Measurements from ENCODE around the gene VASH1. TPM values are rescaled to one million over a fixed set of nuclear protein-coding genes. Genes with fewer than 3 reads are reported as not detected.

VASH1 gene
- total and polyA plus RNA-seq, 2 donors (not counting 3 experiments of a cell fraction or from before 2014, with no cell fraction given), result 39.8 to 168 TPM

DNA sequence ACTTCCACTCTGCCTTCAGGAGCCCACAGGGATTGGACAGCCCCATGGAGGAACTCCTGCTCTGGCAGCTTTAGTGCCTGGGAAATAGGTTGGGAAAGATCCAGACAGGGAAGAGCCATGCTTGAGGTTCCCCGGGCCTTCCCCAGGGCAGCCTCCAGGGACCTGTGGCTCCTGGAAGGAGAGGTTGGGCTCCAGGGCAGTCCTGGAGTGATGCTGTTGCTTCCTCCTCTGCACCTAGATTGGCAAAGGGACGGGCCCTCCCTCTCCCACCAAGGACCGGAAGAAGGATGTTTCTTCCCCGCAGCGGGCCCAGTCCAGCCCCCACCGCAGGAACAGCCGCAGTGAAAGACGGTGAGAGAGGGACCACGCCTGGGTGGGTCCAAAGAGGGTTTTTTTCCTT lies 16.5 kb downstream of the VASH1 start:
- Histone ChIP-seq H3K9me3 (replicated peaks; ENCODE audit: control insufficient read depth, insufficient read depth, low read length) (no peaks in the 10 kb centered on the region), H3K27me3 (ENCODE audit: control insufficient read depth in 2 of 2, insufficient read depth in 2 of 2, low read length in 2 of 2) (no peaks in the 10 kb centered on the region), H3K27ac (ENCODE audit: insufficient read depth, low read depth, low read length) (no peak overlapping the region), H4K20me1 (replicated peaks; ENCODE audit: control insufficient read depth, extremely low read depth, insufficient read depth, low read length) (no peaks in the 10 kb centered on the region), H3K4me2 (ENCODE audit: insufficient read depth, low read length) (no peak overlapping the region), H3K9ac (replicated peaks; ENCODE audit: extremely low read depth, insufficient read depth, low read length) (no peak overlapping the region), H3K4me1 (ENCODE audit: control insufficient read depth, extremely low read depth, insufficient read depth, low read length) (peaks cover 14% of the 10 kb centered on the region), H3K79me2 (ENCODE audit: control insufficient read depth, insufficient read depth, low read length) (no peaks in the 10 kb centered on the region), H3K4me3 (replicated peaks in 1 of 3; ENCODE audit: insufficient read depth in 1 of 3, low read depth in 1 of 3, low read length in 3 of 3) (no peak overlapping the region), H2AFZ (ENCODE audit: low read depth, low read length) (no peak overlapping the region), H3K9me1 (replicated peaks; ENCODE audit: control insufficient read depth, extremely low read depth, insufficient read depth, low read length) (no peaks in the 10 kb centered on the region), H3K36me3 (ENCODE audit: control insufficient read depth in 2 of 2, extremely low read depth in 1 of 2, insufficient read depth in 2 of 2, low read length in 2 of 2) (peaks cover 2 to 36% of the 10 kb centered on the region in 2 experiments)
- BruUV-seq (replicated peaks), result no TSS peak
- intact Hi-C loops (cut with micrococcal nuclease) (no loop called here), dilution Hi-C loops (cut with MboI; ENCODE audit: extremely low pct_ligation_motif_present, low sequenced_read_pairs) (no loop called here)
- FAIRE-seq (no peak), DNase-seq (ENCODE audit: low read depth, low spot score) (no peak)
- POLR2A ChIA-PET, result no interaction called here
- CTCF ChIA-PET, result interaction anchor here (1.7 to 15.4 kb wide), 3 partner anchors 7 to 65 kb away, joined by 5 to 557 read pairs (median 14); no protein-coding TSS in a partner anchor
- TF ChIP-seq FOS (IDR thresholded peaks at IDR 0.05; ENCODE audit: borderline replicate concordance, insufficient read depth, low read length), result no peak
- TF ChIP-seq POLR2AphosphoS5 (IDR thresholded peaks at IDR 0.05; ENCODE audit: insufficient read depth, low read depth, low read length), result no peak
- no peak for TF ChIP-seq EZH2 (IDR thresholded peaks at IDR 0.05; ENCODE audit: borderline replicate concordance, low read depth, low read length, severe bottlenecking)

- intact Hi-C loops (cut with micrococcal nuclease), result no loop called here
- TF ChIP-seq, protein P1, sequence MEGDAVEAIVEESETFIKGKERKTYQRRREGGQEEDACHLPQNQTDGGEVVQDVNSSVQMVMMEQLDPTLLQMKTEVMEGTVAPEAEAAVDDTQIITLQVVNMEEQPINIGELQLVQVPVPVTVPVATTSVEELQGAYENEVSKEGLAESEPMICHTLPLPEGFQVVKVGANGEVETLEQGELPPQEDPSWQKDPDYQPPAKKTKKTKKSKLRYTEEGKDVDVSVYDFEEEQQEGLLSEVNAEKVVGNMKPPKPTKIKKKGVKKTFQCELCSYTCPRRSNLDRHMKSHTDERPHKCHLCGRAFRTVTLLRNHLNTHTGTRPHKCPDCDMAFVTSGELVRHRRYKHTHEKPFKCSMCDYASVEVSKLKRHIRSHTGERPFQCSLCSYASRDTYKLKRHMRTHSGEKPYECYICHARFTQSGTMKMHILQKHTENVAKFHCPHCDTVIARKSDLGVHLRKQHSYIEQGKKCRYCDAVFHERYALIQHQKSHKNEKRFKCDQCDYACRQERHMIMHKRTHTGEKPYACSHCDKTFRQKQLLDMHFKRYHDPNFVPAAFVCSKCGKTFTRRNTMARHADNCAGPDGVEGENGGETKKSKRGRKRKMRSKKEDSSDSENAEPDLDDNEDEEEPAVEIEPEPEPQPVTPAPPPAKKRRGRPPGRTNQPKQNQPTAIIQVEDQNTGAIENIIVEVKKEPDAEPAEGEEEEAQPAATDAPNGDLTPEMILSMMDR (IDR thresholded peaks at IDR 0.05; ENCODE audit: extremely low read depth in 1 of 2, insufficient read depth in 1 of 2, low read depth in 1 of 2, low read length in 2 of 2), result no peak
- TF ChIP-seq, protein P2, sequence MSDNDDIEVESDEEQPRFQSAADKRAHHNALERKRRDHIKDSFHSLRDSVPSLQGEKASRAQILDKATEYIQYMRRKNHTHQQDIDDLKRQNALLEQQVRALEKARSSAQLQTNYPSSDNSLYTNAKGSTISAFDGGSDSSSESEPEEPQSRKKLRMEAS (IDR thresholded peaks at IDR 0.05; ENCODE audit: insufficient read depth, insufficient read length), result no peak
- TF ChIP-seq JUN (IDR thresholded peaks at IDR 0.05; ENCODE audit: borderline replicate concordance, insufficient read depth, insufficient read length, low read depth) (no peak), EZH2 (IDR thresholded peaks at IDR 0.05; ENCODE audit: borderline replicate concordance, low read depth, low read length, severe bottlenecking) (no peak), GATA2 (IDR thresholded peaks at IDR 0.05; ENCODE audit: insufficient read depth, insufficient read length, low read depth, low read length) (no peak), FOS (IDR thresholded peaks at IDR 0.05; ENCODE audit: borderline replicate concordance, insufficient read depth, low read length) (no peak), POLR2AphosphoS5 (IDR thresholded peaks at IDR 0.05; ENCODE audit: insufficient read depth, low read depth, low read length) (no peak), POLR2A (IDR thresholded peaks at IDR 0.05; ENCODE audit: low read depth, low read length) (no peak), MYC (IDR thresholded peaks at IDR 0.05; ENCODE audit: low read depth, low read length) (no peak)
Measured at GRCh38 chr14:76778546-76779215, 17.4 kb downstream of the VASH1 start.

More at GRCh38 chr14:76778546-76779215, 17.4 kb downstream of the VASH1 start:
- FAIRE-seq (no peak), DNase-seq (ENCODE audit: low read depth, low spot score) (no peak)
- CTCF ChIA-PET, result interaction anchor here (15.4 kb wide), 1 partner anchor 65 kb away, joined by 557 read pairs; no protein-coding TSS in a partner anchor
- Histone ChIP-seq H3K27me3 (ENCODE audit: control insufficient read depth in 2 of 2, insufficient read depth in 2 of 2, low read length in 2 of 2) (no peaks in the 10 kb centered on the region), H3K27ac (ENCODE audit: insufficient read depth, low read depth, low read length) (no peak overlapping the region), H3K4me2 (ENCODE audit: insufficient read depth, low read length) (no peak overlapping the region), H4K20me1 (replicated peaks; ENCODE audit: control insufficient read depth, extremely low read depth, insufficient read depth, low read length) (no peaks in the 10 kb centered on the region), H3K9me3 (replicated peaks; ENCODE audit: control insufficient read depth, insufficient read depth, low read length) (no peaks in the 10 kb centered on the region), H3K4me1 (ENCODE audit: control insufficient read depth, extremely low read depth, insufficient read depth, low read length) (peaks cover 4% of the 10 kb centered on the region), H3K36me3 (ENCODE audit: control insufficient read depth in 2 of 2, extremely low read depth in 1 of 2, insufficient read depth in 2 of 2, low read length in 2 of 2) (peaks cover 2 to 36% of the 10 kb centered on the region in 2 experiments), H2AFZ (ENCODE audit: low read depth, low read length) (no peak overlapping the region), H3K4me3 (replicated peaks in 1 of 3; ENCODE audit: insufficient read depth in 1 of 3, low read depth in 1 of 3, low read length in 3 of 3) (no peak overlapping the region), H3K9me1 (replicated peaks; ENCODE audit: control insufficient read depth, extremely low read depth, insufficient read depth, low read length) (no peaks in the 10 kb centered on the region), H3K9ac (replicated peaks; ENCODE audit: extremely low read depth, insufficient read depth, low read length) (no peak overlapping the region), H3K79me2 (ENCODE audit: control insufficient read depth, insufficient read depth, low read length) (no peaks in the 10 kb centered on the region)
- POLR2A ChIA-PET, result no interaction called here
- BruUV-seq (replicated peaks), result no TSS peak
- dilution Hi-C loops (cut with MboI; ENCODE audit: extremely low pct_ligation_motif_present, low sequenced_read_pairs), result no loop called here
